Neural cell (in vitro differentiated cells): ENCODE data around the gene GNAQ. TPM values are rescaled to one million over a fixed set of nuclear protein-coding genes. Genes with fewer than 3 reads are reported as not detected.

Experiments
- H2AFZ ChIP-seq: fragments of 200-600, 300-800 bp; sonication (generic), shearing (Covaris generic); 2 replicates; pipeline ENCODE4 v1.6.0; 2014; ENCODE audit warnings: low read depth, mild to moderate bottlenecking, antibody characterized with exemption, low read length, moderate library complexity
- H3F3A ChIP-seq: fragments of 200-600 bp; shearing (Covaris generic); 2 replicates; pipeline ENCODE4 v1.6.1; 2016; ENCODE audit warnings: mild to moderate bottlenecking, moderate library complexity, mixed read lengths, antibody characterized with exemption, low read length; ENCODE audit not compliant: insufficient read depth, poor library complexity, severe bottlenecking
- H3K27ac ChIP-seq: fragments of 200-600, 300-800 bp; sonication (generic), shearing (Covaris generic); 2 replicates; pipeline ENCODE4 v1.5.1; 2014; ENCODE audit warnings: mild to moderate bottlenecking, low read length, moderate library complexity
- H3K27me3 ChIP-seq: fragments of 300-800, 200-600 bp; sonication (generic), shearing (Covaris generic); 2 replicates; pipeline ENCODE4 v1.6.0; 2014; ENCODE audit warnings: mild to moderate bottlenecking, low read depth, low read length, moderate library complexity; ENCODE audit not compliant: insufficient read depth
- H3K36me3 ChIP-seq: fragments of 300-800, 200-600 bp; sonication (generic), shearing (Covaris generic); 2 replicates; pipeline ENCODE4 v1.5.1; 2014; ENCODE audit warnings: mild to moderate bottlenecking, antibody characterized with exemption, low read length, moderate library complexity; ENCODE audit not compliant: insufficient read depth
- H3K4me2 ChIP-seq: fragments of 300-800, 200-600 bp; sonication (generic), shearing (Covaris generic); 2 replicates; pipeline ENCODE4 v1.6.0; 2014; ENCODE audit warnings: mild to moderate bottlenecking, low read length
- H3K4me3 ChIP-seq: fragments of 300-800, 200-600 bp; sonication (generic), shearing (Covaris generic); 2 replicates; pipeline ENCODE4 v1.5.1; 2014; ENCODE audit warnings: mild to moderate bottlenecking, low read length, moderate library complexity
- H3K79me2 ChIP-seq: fragments of 200-600 bp; shearing (Covaris generic); replicated peaks from 2 replicates; pipeline ENCODE4 v1.6.0; 2014; ENCODE audit warnings: mild to moderate bottlenecking, low read length, moderate library complexity; ENCODE audit not compliant: insufficient read depth
- H3K9ac ChIP-seq: fragments of 300-800, 200-600 bp; sonication (generic), shearing (Covaris generic); 2 replicates; pipeline ENCODE4 v1.6.1; 2016; ENCODE audit warnings: mild to moderate bottlenecking, low read length, mixed read lengths
- H3K9me2 ChIP-seq: fragments of 200-600 bp; shearing (Covaris generic); 2 replicates; pipeline ENCODE4 v1.6.1; 2016; ENCODE audit warnings: mild to moderate bottlenecking, low read length, mixed read lengths; ENCODE audit not compliant: insufficient read depth
- H3K9me3 ChIP-seq: fragments of 200-600, 300-800 bp; sonication (generic), shearing (Covaris generic); 2 replicates; pipeline ENCODE4 v1.6.1; 2016; ENCODE audit warnings: mild to moderate bottlenecking, mixed run types, low read length, moderate library complexity, mixed read lengths
- H4K20me1 ChIP-seq: fragments of 200-600 bp; shearing (Covaris generic); 2 replicates; pipeline ENCODE4 v1.6.1; 2016; ENCODE audit warnings: mild to moderate bottlenecking, mixed run types; ENCODE audit not compliant: insufficient read depth
- CTCF ChIP-seq: fragments of 450-650 bp; IDR thresholded peaks from 2 replicates; pipeline ENCODE4 v1.5.1; 2014; ENCODE audit warnings: antibody characterized with exemption, mild to moderate bottlenecking, moderate library complexity; ENCODE audit not compliant: poor library complexity, severe bottlenecking
- EP300 ChIP-seq: fragments of 450-650 bp; conservative IDR thresholded peaks from 2 replicates; pipeline ENCODE4 v1.6.1; 2014; ENCODE audit warnings: antibody characterized with exemption, mild to moderate bottlenecking, moderate library complexity; ENCODE audit not compliant: poor library complexity, severe bottlenecking
- EZH2 ChIP-seq: fragments of 200-600, 300-800 bp; shearing (Covaris generic), sonication (generic); IDR thresholded peaks from 2 replicates; pipeline ENCODE4 v1.6.1; 2014; ENCODE audit warnings: antibody characterized with exemption, low read length, borderline replicate concordance, mild to moderate bottlenecking; ENCODE audit not compliant: insufficient read depth, poor library complexity, severe bottlenecking
- MXI1 ChIP-seq: fragments of 450-650 bp; conservative IDR thresholded peaks from 2 replicates; pipeline ENCODE4 v1.6.1; 2014; ENCODE audit warnings: antibody characterized with exemption, mild to moderate bottlenecking; ENCODE audit not compliant: poor library complexity, severe bottlenecking
- POLR2AphosphoS5 ChIP-seq: IDR thresholded peaks from 2 replicates; pipeline ENCODE4 v1.6.1; 2012
- RAD21 ChIP-seq: fragments of 450-650 bp; conservative IDR thresholded peaks from 2 replicates; pipeline ENCODE4 v1.6.1; 2014; ENCODE audit warnings: antibody characterized with exemption, mild to moderate bottlenecking, moderate library complexity
- REST ChIP-seq: IDR thresholded peaks from 2 replicates; pipeline ENCODE4 v1.6.1; 2012; ENCODE audit warnings: borderline replicate concordance
- SMC3 ChIP-seq: fragments of 450-650 bp; conservative IDR thresholded peaks from 2 replicates; pipeline ENCODE4 v1.6.1; 2014; ENCODE audit warnings: antibody characterized with exemption, mild to moderate bottlenecking, moderate library complexity; ENCODE audit not compliant: poor library complexity
- TAF1 ChIP-seq: IDR thresholded peaks from 2 replicates; pipeline ENCODE4 v1.6.1; 2012; ENCODE audit warnings: low read depth
- polyA plus RNA-seq: library from polyadenylated mRNA; depleted of rRNA; stranded (reverse); fragments of >200 nt; gene quantifications from 2 replicates; pipeline ENCODE4 v1.2.3, GENCODE V29; 2014

Gene GNAQ
- polyA plus RNA-seq, 1 donor from 2014 or later, result 86.7 TPM

- H3K79me2 ChIP-seq, result peaks cover 15% of the 10 kb centered on the region
- no peak for TF ChIP-seq TAF1
- TF ChIP-seq POLR2AphosphoS5, result no peak
- TF ChIP-seq SMC3, result no peak
- no peak for TF ChIP-seq EP300
- no peak for TF ChIP-seq MXI1
These were observed 48.9 kb downstream of the GNAQ start for GRCh38 chr9:77982581-77983319.

GRCh38 chr9:77981907-77982306 lies 49.7 kb downstream of the GNAQ start:
- Histone ChIP-seq H3K4me2 (no peak overlapping the region), H3K9ac (no peak overlapping the region), H2AFZ (no peak overlapping the region), H3K9me3 (no peaks in the 10 kb centered on the region), H3F3A (no peaks in the 10 kb centered on the region), H3K9me2 (no peaks in the 10 kb centered on the region), H3K4me3 (no peak overlapping the region), H3K27me3 (no peaks in the 10 kb centered on the region), H4K20me1 (peaks cover 7% of the 10 kb centered on the region), H3K27ac (no peak overlapping the region), H3K79me2 (peaks cover 17% of the 10 kb centered on the region), H3K36me3 (no peaks in the 10 kb centered on the region)
- no peak for TF ChIP-seq CTCF
- no peak for TF ChIP-seq SMC3
- no peak for TF ChIP-seq TAF1
- no peak for TF ChIP-seq EZH2
- no peak for TF ChIP-seq REST
- TF ChIP-seq RAD21, result no peak
- no peak for TF ChIP-seq POLR2AphosphoS5
- no peak for TF ChIP-seq MXI1
- TF ChIP-seq EP300, result no peak

More at GRCh38 chr9:77982581-77983319, 48.9 kb downstream of the GNAQ start:
- no peak overlapping the region for H2AFZ ChIP-seq
- no peak overlapping the region for H3K4me2 ChIP-seq
- no peak overlapping the region for H3K27ac ChIP-seq
- H3K9ac ChIP-seq, result no peak overlapping the region
- H3F3A ChIP-seq, result no peaks in the 10 kb centered on the region
- no peaks in the 10 kb centered on the region for H3K36me3 ChIP-seq
- no peaks in the 10 kb centered on the region for H3K9me3 ChIP-seq
- H3K4me3 ChIP-seq, result no peak overlapping the region
- H3K9me2 ChIP-seq, result no peaks in the 10 kb centered on the region
- H3K27me3 ChIP-seq, result no peaks in the 10 kb centered on the region
- no peaks in the 10 kb centered on the region for H4K20me1 ChIP-seq
